Forelimb muscle (tissue), 1 donor: ENCODE measurements around the gene UQCC2. TPM values are rescaled to one million over a fixed set of nuclear protein-coding genes. Genes with fewer than 3 reads are reported as not detected.

Experiments
- DNase-seq: peaks from one replicate; pipeline ENCODE4 v3.0.0-alpha.2; 2013; ENCODE audit warnings: low read depth
- polyA plus RNA-seq: library from polyadenylated mRNA; unstranded; fragments of 120-200 nt; gene quantifications from one replicate; pipeline ENCODE4 v1.2.1, GENCODE V29; 2013; ENCODE audit not compliant: insufficient read length

UQCC2 gene
- polyA plus RNA-seq, 1 donor = 77.2 TPM

DNA sequence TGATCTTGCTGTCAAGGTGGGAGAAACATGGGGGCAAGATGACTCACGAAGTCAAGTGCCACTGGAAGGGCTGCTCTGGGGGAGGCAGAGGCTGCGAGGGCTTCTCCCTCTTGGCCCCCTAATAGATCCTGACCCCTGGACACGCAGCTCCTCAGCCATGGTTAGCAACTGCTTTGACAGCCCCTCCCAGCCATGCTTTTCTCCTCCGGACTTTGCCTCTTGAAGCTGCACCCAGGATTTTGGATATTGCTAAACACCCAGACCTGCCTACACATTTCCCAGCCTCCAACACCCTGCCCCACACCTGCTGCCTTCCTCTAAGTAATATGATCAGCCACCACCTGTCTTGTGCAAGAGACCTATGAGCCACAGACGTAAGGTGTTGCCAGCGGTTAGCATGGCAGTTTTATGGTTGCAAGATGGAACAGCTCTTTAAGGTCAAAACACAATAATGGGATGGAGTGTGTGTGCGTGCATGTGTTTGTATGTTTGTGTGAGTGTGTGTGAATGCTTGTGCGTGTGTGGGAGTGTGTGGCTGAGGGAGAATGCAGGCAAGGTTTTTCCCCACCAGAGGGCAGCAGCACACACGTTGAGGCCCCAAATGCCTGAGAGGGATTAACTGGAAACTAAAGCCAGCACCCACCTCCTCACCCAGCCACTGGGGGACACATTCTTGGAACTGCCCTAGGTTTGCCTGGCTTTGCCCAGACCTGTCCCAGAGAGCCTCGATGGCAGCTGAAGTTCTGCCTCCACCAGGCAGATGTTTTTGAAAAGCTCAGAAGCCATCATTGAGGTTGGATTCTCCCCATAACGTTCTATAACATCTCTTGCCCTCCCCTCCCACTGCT lies 32.7 kb upstream of the UQCC2 start:
- DNase-seq = no peak

DNA sequence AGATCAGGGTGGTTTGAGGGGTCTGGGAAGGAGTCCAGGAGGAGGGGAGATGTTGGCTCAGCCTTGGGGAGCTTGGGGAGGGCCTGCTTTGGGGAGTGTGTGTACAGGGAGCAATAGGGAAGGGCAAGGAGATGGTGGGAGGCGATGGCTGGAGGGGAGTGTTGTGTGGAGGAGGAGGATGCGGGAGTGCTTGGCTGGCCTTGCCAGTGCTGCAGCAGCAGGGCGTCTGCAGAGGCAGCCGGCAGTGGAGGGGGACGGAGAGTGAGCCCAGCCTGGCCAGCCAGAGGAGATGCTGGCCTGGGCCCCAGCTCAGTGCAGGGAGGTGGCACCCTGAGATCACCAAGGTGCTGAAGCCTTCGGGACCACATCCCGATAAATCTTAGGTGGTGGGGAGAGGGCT lies 31.3 kb upstream of the UQCC2 start:
- no peak for DNase-seq

DNA sequence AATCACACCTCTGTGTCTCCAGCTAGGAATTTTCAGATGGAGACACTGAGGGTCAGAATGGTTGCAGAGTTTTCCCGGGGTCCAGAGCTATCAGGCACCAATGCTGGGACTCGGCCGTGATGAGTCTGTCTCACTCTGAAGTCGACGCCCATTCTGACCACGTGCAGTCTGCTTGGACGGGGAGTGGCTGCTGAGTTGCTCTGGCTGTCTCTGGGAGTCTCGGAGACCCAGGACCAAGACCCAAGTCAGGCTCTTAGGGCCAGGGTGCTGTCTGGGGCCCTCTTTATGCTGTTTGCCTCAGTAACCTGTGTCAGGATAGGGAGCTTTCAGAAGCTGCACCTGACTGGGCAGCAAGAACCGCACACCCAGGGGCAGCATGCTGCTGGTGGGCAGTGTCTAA lies 30.6 kb upstream of the UQCC2 start:
- no peak for DNase-seq

DNA sequence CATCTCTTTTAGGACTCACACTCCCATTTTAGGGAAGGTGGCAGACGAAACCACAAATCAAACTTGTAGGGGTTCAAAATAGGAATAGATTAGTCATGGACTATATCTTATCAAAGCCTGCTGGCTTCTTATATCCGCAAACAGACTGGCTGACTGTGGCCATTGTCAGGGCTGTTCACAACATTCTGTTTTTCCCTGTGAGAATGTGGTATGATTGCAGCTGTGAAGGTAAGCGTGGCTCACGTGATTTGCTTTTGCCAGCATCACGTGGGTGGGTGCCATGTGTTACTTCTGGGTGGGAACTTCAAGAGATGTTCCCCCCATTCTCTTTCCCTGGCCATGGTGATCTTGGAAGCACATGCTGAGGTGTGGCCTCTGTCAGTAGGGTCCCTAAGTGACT lies 29.3 kb upstream of the UQCC2 start:
- DNase-seq = no peak

DNA sequence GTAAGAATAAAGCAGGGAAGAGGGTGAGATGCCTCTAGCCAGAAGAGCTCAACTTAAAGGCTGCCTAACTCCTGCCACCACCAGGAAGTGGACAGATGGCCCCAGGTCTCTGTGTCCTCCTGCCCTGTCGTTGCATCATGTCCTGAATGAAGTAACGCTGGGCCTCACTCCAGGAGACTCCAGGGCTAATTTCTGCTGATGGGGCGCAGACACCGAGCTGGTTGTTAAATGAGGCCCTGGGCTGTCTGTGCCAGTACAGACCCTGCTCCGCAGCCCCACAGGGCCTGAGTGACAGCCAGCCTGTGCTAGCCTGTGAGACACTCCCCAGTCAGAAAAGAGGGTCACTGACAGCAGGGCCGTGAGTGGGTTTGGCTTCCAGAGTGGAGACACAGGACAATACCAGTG lies 28.7 kb upstream of the UQCC2 start:
- no peak for DNase-seq

DNA sequence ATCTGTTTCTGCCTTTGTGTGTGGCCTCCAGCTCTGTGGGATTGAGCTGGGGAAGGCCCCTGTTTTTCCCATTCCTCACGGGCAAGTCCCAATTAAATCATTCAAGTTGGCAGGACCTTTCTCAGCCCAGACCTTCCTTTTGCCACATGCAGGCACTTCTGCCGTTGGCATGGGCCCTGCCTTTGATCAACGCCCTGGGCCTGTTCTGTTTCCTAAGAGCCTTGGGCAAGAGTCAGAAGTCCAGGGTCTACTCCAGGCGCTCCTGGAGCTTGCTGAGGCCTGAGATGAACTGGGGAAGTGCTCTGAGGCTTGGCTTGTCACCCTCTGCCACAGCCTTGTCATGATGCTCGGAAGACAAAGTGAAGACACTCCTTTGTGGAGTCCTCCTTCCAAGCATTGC lies 28.1 kb upstream of the UQCC2 start:
- DNase-seq = no peak

DNA sequence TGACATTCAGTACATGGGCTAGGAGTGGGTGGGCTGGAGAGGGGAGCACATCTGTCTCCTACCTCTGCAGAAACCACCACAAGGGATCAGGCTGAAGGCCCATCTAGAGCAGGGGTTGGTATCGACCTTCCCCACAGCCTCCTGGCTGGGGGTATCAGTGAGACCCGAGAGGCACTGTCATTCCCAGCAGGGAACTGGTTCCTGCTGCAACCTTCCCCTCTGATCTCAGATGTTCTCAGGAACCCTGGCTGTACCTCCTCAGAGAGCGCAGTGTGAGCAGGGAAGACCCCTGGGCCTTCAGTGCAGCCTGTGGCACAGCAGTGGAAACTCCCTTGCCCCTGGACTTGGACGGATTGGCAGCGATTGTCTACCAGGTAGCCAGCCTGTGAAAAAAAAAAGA lies 27.4 kb upstream of the UQCC2 start:
- no peak for DNase-seq

DNA sequence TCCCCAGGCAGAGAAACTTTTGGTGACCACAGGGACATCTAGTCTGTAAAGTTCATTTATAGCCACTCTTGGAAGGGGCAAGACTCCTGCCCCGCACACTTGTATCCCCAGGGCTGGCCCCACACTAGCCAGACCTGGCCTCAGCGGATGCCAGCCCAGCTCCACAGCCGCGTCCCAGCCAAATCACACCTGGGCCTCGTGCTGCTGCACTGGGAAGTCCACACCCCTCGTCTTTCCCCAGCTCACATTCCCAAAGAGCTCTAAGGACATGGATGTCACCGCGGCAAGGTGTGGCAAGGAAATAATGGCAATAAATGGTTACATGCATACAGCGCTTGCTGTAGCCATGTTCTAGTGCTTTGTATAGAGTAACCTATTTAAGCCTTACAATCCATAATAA lies 26.7 kb upstream of the UQCC2 start:
- DNase-seq = no peak

DNA sequence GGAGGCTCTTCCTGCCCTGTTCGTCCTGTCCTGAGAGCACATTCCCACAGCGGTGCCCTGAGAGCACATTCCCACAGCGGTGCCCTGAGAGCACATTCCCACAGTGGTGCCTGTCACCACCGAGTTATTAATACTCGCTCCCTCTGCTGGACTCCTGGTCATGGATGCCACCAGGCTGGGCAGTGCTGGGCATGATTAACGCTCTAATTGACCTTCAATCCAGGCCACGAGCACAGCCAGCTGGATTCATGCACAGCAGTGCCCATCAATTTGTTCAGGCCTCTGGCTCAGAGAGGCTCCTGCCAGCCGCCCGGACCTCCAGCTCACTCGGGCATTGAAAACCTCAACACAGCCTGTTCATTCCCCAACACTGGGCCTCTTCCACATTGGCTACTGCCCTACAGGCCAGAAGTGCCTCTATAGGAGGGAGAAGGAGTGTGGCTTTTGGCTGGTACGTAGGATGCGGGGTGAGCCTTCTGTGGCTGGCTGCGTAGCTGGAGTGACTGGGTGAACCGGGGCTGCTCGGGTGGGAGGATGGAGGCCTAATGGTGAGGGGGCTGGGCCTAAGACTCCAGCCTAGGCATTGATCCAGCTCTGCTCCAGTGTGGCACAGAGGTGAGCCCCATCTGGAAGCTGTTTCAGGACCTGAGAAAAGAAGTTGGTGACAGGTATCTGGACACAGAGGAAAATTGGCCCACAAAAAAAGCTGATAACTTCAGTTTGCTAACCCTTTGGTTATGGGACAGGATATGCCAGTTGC lies 25.9 kb upstream of the UQCC2 start:
- no peak for DNase-seq

DNA sequence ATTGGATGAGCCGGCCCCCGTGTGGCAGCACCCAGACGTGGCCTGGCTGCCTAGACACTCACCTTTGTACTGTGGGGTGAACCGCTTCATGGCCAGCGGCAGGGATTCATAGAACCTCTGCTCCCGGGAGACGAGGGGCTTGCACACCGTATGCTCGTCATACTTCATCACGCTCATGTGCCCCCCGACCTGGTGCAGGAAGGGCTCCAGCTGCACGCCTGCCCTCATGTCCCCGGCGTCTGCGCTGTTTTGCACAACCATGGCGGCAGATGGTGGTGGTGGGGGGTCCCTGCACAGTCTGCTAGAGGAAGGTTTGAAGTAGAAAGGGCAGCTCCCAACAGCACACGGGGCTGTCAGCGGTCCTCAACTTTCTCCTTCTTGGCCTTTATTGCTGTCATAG lies 23.7 kb upstream of the UQCC2 start:
- DNase-seq = no peak

DNA sequence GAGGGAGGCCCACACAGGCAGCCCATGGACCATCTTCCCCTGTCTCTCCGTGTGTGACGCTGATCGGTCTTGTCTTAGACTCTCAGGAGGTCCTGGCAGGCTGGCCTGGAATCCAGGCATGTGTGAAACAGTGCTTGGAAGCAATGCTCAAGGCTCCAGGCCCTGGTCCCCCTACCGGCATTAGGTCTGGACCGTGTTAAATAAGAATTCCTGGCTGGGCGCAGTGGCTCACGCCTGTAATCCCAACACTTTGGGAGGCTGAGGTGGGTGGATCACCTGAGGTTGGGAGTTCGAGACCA lies 22.2 kb upstream of the UQCC2 start:
- DNase-seq = no peak

DNA sequence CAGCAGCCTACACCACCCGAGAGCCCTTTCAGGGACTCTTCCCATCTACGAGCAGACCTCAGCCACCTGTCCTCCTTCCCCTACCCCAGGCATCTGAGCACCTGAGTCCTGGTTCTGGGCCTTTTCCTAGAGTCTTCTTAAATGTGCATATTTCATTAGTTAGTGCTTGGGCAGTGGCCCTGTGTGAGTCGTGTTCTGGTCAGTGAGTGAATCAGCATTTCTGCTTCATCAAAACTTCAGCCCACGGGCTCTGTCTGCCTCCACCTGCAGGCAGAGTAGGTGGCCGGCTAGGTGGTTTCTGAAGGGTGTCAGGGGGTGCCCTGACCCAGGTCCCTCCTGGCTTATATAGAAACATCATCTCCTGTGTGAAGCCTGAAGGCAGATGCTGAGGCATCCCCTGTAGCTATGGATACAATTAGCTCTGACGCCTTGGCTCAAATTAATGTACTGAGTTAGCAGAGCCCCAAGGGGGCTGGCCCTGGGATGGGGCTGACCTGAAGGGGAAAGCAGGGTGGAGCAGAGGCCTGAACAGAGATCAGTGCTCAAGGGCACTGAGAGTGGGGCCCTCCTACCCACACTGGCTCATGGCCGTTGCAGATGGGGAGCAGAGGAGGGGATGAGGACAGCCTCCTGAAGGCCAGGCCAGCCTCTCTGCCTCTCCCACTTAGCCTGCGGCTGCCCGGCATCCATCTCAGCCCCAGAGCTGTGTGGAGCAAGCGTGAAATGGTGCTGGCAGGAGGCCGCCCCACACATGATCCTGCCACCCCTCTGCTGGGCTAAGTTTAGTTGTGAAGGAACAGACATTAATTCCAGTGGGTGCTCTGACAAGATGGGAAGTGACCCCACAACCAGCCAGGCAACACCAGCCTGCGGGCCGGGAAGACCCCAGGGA lies 21.6 kb upstream of the UQCC2 start:
- DNase-seq = no peak

DNA sequence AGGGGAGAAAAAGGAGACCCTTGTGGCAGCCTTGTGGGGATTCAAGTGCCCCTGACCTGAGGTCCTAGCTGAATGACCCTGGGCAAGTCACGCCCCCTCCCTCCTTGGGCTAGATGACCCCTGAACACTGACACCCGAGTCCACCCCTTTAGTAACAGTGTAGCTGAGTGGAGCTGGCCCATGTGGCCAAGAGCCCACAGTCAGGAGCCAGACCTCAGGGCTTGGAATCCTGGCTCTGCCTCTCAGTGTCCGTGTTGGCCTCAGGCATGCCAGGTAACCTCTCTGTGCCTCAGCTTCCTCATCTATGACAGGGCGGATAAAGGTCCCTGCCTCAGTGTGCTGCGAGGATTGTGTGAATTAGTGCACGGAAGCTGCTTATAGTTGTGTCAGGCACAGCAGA lies 20.9 kb upstream of the UQCC2 start:
- DNase-seq = no peak

DNA sequence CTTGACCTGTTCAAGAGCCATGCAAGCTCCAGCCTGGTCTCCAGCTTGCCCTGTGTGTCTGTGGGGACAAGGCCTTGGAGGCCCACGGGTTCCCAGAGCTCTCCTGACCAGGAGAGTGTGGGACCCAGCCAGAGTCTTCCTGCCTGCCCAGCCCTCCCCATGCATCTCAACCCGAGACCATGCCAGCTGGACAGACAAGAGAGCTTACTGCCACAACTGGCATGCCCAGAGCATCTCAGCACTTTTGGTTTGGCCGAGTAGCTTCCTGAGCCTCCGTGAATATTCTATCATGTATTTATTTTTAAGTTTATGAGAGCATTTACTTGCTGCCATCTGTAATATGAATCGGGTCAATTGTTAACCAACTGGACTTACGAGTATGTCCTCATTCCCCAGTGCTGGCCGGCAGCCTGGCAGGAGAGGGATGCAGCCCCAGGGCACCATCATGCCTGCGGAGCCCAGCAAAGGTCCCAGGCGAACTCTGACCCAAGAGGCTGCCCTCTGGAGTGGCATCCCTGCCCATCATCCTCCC lies 20.3 kb upstream of the UQCC2 start:
- no peak for DNase-seq

DNA sequence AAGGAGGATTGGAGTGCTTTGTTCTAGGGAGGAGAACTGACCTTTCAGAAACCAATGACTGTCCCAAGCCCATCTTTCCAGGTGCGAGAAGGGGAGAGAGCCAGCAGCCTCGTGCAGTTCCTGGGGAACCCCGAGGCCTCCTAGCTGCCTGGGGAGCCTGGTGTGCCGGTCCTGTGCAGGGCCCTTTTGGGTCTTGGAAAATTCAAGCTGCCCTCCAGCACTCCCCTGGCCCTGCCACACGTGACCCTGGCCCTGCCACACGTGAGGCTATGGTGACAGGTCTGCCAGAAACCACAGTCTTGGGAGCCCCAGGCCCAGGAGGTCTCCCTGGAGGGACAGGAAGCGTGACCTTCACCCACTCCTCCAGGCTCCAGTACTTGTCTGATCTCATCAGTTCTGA lies 19.5 kb upstream of the UQCC2 start:
- no peak for DNase-seq

DNA sequence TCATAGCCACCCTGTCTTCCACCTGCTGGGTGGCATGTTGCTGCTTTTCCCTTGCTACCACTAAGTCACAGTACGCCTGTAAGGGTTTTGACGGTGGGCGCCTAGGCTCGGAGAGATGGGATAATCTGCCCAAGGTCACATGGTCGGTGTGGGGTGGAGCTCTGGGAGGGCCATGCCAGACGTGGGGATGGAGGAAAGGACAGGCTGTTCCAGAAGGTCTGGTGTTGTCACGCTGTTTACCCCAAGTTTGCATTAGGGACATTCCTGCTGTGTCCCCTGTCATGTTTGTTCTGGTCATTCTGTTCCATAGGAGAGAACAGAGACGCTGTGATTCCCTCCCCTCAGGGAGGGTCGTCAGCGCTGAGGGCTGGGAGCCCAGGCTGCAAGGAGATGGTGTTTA lies 19.1 kb upstream of the UQCC2 start:
- no peak for DNase-seq

DNA sequence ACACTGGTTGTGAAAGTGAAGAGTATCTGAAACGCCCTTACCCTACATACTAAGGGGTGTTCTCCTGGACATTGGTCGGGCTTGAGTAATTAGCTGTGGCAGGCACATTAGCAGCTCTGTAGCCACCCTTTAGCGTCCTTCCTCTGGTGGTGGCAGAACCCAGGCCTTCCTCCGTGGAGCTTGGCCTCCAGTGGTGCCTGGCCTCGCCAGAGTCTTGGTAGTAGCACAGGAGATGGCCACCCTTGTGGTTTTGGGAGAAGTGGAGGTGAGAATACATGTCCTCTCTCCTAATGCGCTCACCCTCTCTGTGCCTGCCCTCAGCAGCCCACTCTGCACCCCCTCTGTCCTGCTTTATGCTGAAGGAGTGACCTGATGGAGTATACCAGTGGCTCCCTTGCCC lies 17.6 kb upstream of the UQCC2 start:
- no peak for DNase-seq

DNA sequence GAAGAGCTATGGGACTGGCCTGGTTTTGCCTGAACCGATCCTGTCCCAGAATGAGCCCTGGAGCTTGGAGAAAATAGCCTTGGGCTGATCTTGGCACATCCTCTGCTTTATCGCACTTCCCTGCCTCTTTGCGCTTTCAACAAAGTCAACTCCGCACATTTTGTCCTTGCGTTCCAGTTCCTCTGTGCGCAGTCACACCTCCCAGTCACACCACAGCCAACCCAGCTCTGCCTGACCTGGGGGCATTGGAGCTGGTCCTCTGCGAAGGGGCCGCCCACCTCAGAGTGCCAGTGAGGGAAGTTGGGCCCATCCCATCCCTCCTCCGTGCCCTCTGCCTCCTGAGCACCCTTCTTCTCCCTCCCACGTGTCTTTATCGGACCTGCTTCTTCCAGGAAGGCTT lies 16.9 kb upstream of the UQCC2 start:
- no peak for DNase-seq

DNA sequence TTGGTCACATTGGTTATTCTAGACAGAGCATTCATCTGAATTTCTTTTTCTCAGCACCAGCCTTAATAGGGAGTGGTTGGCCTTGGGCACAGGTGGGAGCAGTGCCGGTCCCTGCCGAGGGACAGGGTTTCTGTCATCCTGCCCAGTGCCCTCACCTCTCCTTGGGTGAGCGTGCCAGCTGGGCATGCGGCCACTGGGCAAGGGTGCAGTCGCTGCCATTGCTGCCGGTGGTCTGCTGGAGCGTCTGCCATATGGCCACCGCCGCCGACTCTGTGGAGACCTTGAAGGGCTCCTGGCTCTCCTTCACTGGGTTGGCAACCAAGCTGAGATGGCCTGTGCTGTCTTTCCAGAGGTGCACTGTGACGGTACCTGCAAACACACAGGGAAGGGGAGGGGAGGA lies 16.4 kb upstream of the UQCC2 start:
- DNase-seq = no peak

DNA sequence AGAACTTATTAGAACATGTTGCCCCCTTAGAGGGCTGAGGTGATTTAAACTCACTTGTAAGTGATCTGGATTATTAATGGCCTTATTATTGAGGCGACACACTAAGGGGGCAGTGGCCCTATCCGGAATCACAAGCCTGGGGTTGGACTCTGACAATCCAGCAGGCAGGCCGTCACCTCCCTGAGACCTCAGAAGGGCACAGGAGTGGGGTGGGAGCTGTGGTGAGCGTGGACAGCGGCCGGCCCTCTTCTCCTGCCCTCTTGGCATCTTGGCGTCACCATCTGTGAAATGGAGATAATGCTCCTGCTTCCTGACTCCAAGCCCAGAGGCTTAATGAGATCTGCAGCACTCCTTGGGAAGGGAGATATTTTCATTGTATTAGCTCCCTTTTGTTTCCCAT lies 15.6 kb upstream of the UQCC2 start:
- no peak for DNase-seq

DNA sequence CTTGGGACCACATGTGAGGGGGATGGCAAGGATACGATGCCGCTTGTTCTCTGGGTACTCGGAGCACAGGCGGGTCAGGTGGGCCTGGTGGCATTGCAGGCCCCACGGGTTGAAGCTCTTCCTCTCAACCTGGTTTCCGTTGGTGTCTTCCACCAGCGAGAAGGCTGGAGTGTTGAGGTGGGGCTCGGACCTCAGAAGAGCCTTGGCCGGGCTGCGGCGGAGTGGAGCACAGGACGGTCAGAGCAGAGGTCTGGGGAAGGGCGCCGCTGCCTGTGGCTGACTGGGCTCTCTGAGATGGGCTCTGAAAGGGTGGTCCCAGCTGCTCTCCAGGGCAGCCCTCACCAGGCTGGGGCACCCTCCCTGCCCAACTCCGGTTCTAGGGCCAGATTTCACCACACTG lies 15.2 kb upstream of the UQCC2 start:
- no peak for DNase-seq
